ENCODE data around the gene C6orf120. TPM values are rescaled to one million over a fixed set of nuclear protein-coding genes. Genes with fewer than 3 reads are reported as not detected.

C6orf120 gene
- total RNA-seq, 4 donors from 2014 or later, result 16.7 to 35.3 (median 29.2) TPM

GRCh38 chr6:169677096-169677495 is 24.8 kb upstream of the C6orf120 start:
- Histone ChIP-seq H3K36me3 (no peaks in the 10 kb centered on the region), H3K27me3 (no peaks in the 10 kb centered on the region), H3K27ac (no peak overlapping the region), H3K4me1 (no peaks in the 10 kb centered on the region), H3K4me3 (no peak overlapping the region), H3K9me3 (no peaks in the 10 kb centered on the region)
- TF ChIP-seq POLR2A (IDR thresholded peaks at IDR 0.05), result no peak
- TF ChIP-seq CTCF (IDR thresholded peaks at IDR 0.05), result no peak
- intact Hi-C loops (cut with DNase I; ENCODE audit: low total_unique reads), result no loop called here
- DNase-seq, result no peak

GRCh38 chr6:169678342-169678741 is 23.6 kb upstream of the C6orf120 start:
- Histone ChIP-seq H3K9me3 (no peaks in the 10 kb centered on the region), H3K4me3 (no peak overlapping the region), H3K27me3 (no peaks in the 10 kb centered on the region), H3K36me3 (no peaks in the 10 kb centered on the region), H3K4me1 (no peaks in the 10 kb centered on the region), H3K27ac (no peak overlapping the region)
- DNase-seq, result no peak
- intact Hi-C loops (cut with DNase I; ENCODE audit: low total_unique reads), result no loop called here
- TF ChIP-seq POLR2A (IDR thresholded peaks at IDR 0.05) (no peak), CTCF (IDR thresholded peaks at IDR 0.05) (no peak)

- H3K4me3 ChIP-seq, result no peak overlapping the region
- no peaks in the 10 kb centered on the region for H3K4me1 ChIP-seq
- H3K36me3 ChIP-seq, result no peaks in the 10 kb centered on the region
- H3K9me3 ChIP-seq, result peaks cover 0 to 19% of the 10 kb centered on the region in 2 donors
- TF ChIP-seq POLR2A (IDR thresholded peaks at IDR 0.05) (no peak), CTCF (IDR thresholded peaks at IDR 0.05) (no peak)
- no peak for DNase-seq
- H3K27me3 ChIP-seq, result no peaks in the 10 kb centered on the region
- intact Hi-C loops (cut with DNase I; ENCODE audit: low total_unique reads), result no loop called here
- H3K27ac ChIP-seq, result no peak overlapping the region
These were observed 17.9 kb upstream of the C6orf120 start for GRCh38 chr6:169684056-169684455.

- H3K9me3 ChIP-seq, result peaks cover 0 to 19% of the 10 kb centered on the region in 2 donors
- intact Hi-C loops (cut with DNase I; ENCODE audit: low total_unique reads), result no loop called here
- no peak for TF ChIP-seq POLR2A (IDR thresholded peaks at IDR 0.05)
- no peak for TF ChIP-seq CTCF (IDR thresholded peaks at IDR 0.05)
These were observed 16.1 kb upstream of the C6orf120 start for GRCh38 chr6:169685860-169686259.

GRCh38 chr6:169689287-169689686 is 12.6 kb upstream of the C6orf120 start:
- no peaks in the 10 kb centered on the region for H3K4me1 ChIP-seq
- intact Hi-C loops (cut with DNase I; ENCODE audit: low total_unique reads), result no loop called here
- H3K27ac ChIP-seq, result no peak overlapping the region
- H3K27me3 ChIP-seq, result no peaks in the 10 kb centered on the region
- DNase-seq, result no peak
- no peak overlapping the region for H3K4me3 ChIP-seq
- TF ChIP-seq POLR2A (IDR thresholded peaks at IDR 0.05) (no peak), CTCF (IDR thresholded peaks at IDR 0.05) (no peak)
- no peaks in the 10 kb centered on the region for H3K36me3 ChIP-seq
- peaks cover 0 to 19% of the 10 kb centered on the region in 2 donors for H3K9me3 ChIP-seq

More at GRCh38 chr6:169685860-169686259, 16.1 kb upstream of the C6orf120 start:
- no peaks in the 10 kb centered on the region for H3K4me1 ChIP-seq
- H3K36me3 ChIP-seq, result no peaks in the 10 kb centered on the region
- H3K27ac ChIP-seq, result no peak overlapping the region
- no peak overlapping the region for H3K4me3 ChIP-seq
- DNase-seq, result no peak
- no peaks in the 10 kb centered on the region for H3K27me3 ChIP-seq
